ENCODE data around the gene ST3GAL4.

GRCh38 chr11:126409620-126409985, 54.1 kb downstream of the ST3GAL4 start:
- TF ChIP-seq CTCF (conservative IDR thresholded peaks at IDR 0.05): no peak
- no peak for TF ChIP-seq ZFX (IDR thresholded peaks at IDR 0.05)
